ENCODE data around the gene RDX.

Gene RDX

GRCh38 chr11:110130642-110131238 is 165.7 kb downstream of the RDX start:
- TF ChIP-seq CTCF (IDR thresholded peaks at IDR 0.05; ENCODE audit: low read depth, low read length), result no peak
- H3K4me3 ChIP-seq (ENCODE audit: low read depth, low read length), result no peak overlapping the region

- no peak for TF ChIP-seq CTCF (IDR thresholded peaks at IDR 0.05; ENCODE audit: low read depth, low read length)
Observed at GRCh38 chr11:110128161-110128560, 168.3 kb downstream of the RDX start.

GRCh38 chr11:110126936-110127335 is 169.5 kb downstream of the RDX start:
- no peak for TF ChIP-seq CTCF (IDR thresholded peaks at IDR 0.05; ENCODE audit: low read depth, low read length)
- H3K4me3 ChIP-seq (ENCODE audit: low read depth, low read length), result no peak overlapping the region

More at GRCh38 chr11:110128161-110128560, 168.3 kb downstream of the RDX start:
- no peak overlapping the region for H3K4me3 ChIP-seq (ENCODE audit: low read depth, low read length)

- no peak overlapping the region for H3K4me3 ChIP-seq (ENCODE audit: low read depth, low read length)
- no peak for TF ChIP-seq CTCF (IDR thresholded peaks at IDR 0.05; ENCODE audit: low read depth, low read length)
Observed at GRCh38 chr11:110125632-110126031, 170.8 kb downstream of the RDX start.
